K562 (cell line): ENCODE results near the gene SIKE1. TPM values are rescaled to one million over a fixed set of nuclear protein-coding genes. Genes with fewer than 3 reads are reported as not detected.
A peak's percentile ranks its signal among the peaks of the same experiment; 100 is the strongest.

Source experiments
- BCOR ChIP-seq: fragments of 450-650 bp; IDR thresholded peaks from 2 replicates; pipeline ENCODE4 v1.6.1; 2016
- CREB1 ChIP-seq, 2 experiments: sonication (generic) in 1 of 2; formaldehyde crosslinking in 1 of 2; IDR thresholded peaks; 2 replicates each; pipeline versions ENCODE4 v1.6.1 to v1.8.0; 2012 to 2022; ENCODE audit warnings: inconsistent platforms in 1 of 2, mild to moderate bottlenecking in 1 of 2, missing genetic modification reagents in 1 of 2, moderate library complexity in 1 of 2
- DLX4 ChIP-seq: fragments of 250-450 bp; sonication (Bioruptor Pico); IDR thresholded peaks from 2 replicates; pipeline ENCODE4 v1.6.1; 2021; ENCODE audit warnings: mild to moderate bottlenecking
- ELF2 ChIP-seq: fragments of 250-450 bp; sonication (Bioruptor Pico); IDR thresholded peaks from 2 replicates; pipeline ENCODE4 v1.5.0; 2021; ENCODE audit warnings: mild to moderate bottlenecking
- ERF ChIP-seq: fragments of 450-650 bp; formaldehyde crosslinking; IDR thresholded peaks from 2 replicates; pipeline ENCODE4 v1.4.0; 2020; ENCODE audit warnings: mild to moderate bottlenecking, mixed read lengths
- GTF2A2 ChIP-seq: IDR thresholded peaks from 2 replicates; pipeline ENCODE4 v1.6.1; 2016; ENCODE audit warnings: mild to moderate bottlenecking, missing genetic modification characterization, missing compliant biosample characterization
- HMBOX1 ChIP-seq: sonication (generic); IDR thresholded peaks from 2 replicates; pipeline ENCODE4 v1.6.1; 2016
- MEIS2 ChIP-seq: fragments of 450-650 bp; IDR thresholded peaks from 2 replicates; pipeline ENCODE4 v1.6.1; 2014; ENCODE audit warnings: mild to moderate bottlenecking; ENCODE audit not compliant: partially characterized antibody
- MGA ChIP-seq: fragments of 450-650 bp; IDR thresholded peaks from 2 replicates; pipeline ENCODE4 v1.6.1; 2016; ENCODE audit warnings: mild to moderate bottlenecking, moderate library complexity
- NR1H2 ChIP-seq: sonication (generic); formaldehyde crosslinking; IDR thresholded peaks from 2 replicates; pipeline ENCODE4 v1.4.0; 2020; ENCODE audit warnings: mild to moderate bottlenecking, missing genetic modification reagents
- POLR2H ChIP-seq: IDR thresholded peaks from 2 replicates; pipeline ENCODE4 v1.6.1; 2016; ENCODE audit warnings: missing genetic modification characterization, low read depth, mild to moderate bottlenecking, control low read depth, missing compliant biosample characterization, moderate library complexity
- SMAD3 ChIP-seq: fragments of 450-650 bp; formaldehyde crosslinking; conservative IDR thresholded peaks from 2 replicates; pipeline ENCODE4 v1.4.0; 2020; ENCODE audit warnings: mild to moderate bottlenecking
- ZNF197 ChIP-seq: fragments of 200-800 bp; sonication (Bioruptor generic); IDR thresholded peaks from 2 replicates; pipeline ENCODE4 v1.6.1; 2016; ENCODE audit warnings: low read depth, missing genetic modification characterization, missing compliant biosample characterization
- polyA plus RNA-seq, 8 experiments: library from polyadenylated mRNA; depleted of rRNA in 4 of 8; stranded (reverse) in 5 of 8; unstranded in 3 of 8; fragments of >200 nt; fragmentation: Nextera tagmentation in 2 of 8; fragmentation: Illumina TruSeq in 1 of 8; extraction: Ambion mirVana in 2 of 8; extraction: Trizol in 1 of 8; gene quantifications; 2 replicates each; pipeline versions ENCODE4 v1.2.1 to v1.2.3, GENCODE V29; 2011 to 2014; ENCODE audit warnings: inconsistent platforms in 1 of 8, missing spikeins in 1 of 8
- total RNA-seq, 7 experiments: library from RNA; depleted of rRNA in 6 of 7; stranded (reverse); fragments of >200 nt in 6 of 7; fragmentation: Illumina TruSeq in 2 of 7; extraction: Trizol in 2 of 7; gene quantifications; 2 replicates each; pipeline versions ENCODE4 v1.2.1 to v1.2.3, GENCODE V29; 2011 to 2021; ENCODE audit warnings: low replicate concordance in 1 of 7
- TF ChIP-seq, protein P1 (sequence below): IDR thresholded peaks from 2 replicates; pipeline ENCODE4 v1.6.1; 2011; ENCODE audit not compliant: insufficient read length; ENCODE audit errors: extremely low read depth

The SIKE1 gene
- total and polyA plus RNA-seq, 9 of the 15 experiments (the other 6 are each of a cell fraction or from before 2014, with no cell fraction given): 21.8 to 144 (median 76.3) TPM

DNA sequence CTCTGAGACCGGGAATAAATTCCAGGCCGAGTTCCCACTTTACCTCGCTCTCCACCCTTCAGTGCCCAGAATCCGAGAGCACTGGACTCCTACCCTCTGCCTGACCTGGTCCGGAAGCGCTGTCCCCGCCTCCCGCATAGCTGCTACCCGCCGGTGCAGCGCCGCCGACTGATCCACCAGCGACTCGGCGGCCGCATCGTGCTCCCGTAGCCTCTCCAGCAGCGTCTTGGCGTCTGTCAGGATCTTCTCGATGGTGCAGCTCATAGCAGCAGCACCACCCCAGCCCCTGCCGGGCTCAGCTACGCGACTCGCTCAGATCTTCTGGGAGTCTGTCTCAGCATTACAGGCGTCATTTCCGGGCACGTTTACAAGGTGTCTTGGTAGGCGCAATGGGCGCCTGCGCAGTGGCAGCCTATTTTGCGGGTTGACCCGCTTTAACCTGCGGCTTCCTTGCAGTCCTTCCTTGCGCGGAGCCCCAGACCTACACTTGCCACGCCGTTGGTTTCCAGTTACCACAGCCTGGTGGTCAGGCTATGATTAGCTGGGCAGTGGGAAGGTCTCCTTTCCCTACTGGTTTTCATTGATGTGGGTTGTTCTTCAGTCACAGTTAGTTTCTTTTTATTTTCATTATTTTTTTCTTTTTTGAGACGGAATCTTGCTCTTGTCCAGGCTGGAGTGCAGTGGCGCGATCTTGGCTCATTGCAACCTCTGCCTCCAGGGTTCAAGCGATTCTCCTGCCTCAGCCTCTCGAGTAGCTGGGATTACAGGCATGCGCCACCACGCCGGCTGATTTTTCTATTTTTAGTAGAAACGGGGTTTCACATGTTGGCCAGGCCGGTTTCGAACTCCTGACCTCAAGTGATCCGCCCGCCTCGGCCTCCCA, at the start of gene SIKE1 (continued):
- TF ChIP-seq NR1H2 (CRISPR knock-in tag) (no peak), ZNF197 (CRISPR knock-in tag) (no peak), CREB1 (IDR thresholded peaks at IDR 0.05) (peak; percentile 97), CREB1 (CRISPR knock-in tag; IDR thresholded peaks at IDR 0.05) (peak; percentile 96), ERF (CRISPR knock-in tag) (no peak), GTF2A2 (tag) (no peak), MEIS2 (peak; percentile 81), SMAD3 (no peak), DLX4 (CRISPR knock-in tag) (no peak), BCOR (peak; percentile 72), MGA (peak; percentile 80), POLR2H (tag) (peak; percentile 89), HMBOX1 (peak; percentile 87), ELF2 (0 out of 2 replicates have a peak, but pooled peaks have one; percentile 36)
- TF ChIP-seq, protein P1, sequence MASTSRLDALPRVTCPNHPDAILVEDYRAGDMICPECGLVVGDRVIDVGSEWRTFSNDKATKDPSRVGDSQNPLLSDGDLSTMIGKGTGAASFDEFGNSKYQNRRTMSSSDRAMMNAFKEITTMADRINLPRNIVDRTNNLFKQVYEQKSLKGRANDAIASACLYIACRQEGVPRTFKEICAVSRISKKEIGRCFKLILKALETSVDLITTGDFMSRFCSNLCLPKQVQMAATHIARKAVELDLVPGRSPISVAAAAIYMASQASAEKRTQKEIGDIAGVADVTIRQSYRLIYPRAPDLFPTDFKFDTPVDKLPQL: peak; percentile 30
